GM13976 (cell line): ENCODE results near the gene RNF44.
"Not testable (repeated sequence)": the region's sequence is repeated elsewhere in the genome, so short reads cannot be mapped to it uniquely, and the experiment has no call there.

Experiments
- DNase-seq: peaks from one replicate; pipeline ENCODE4 v3.0.0; 2012; ENCODE audit warnings: low spot score
- CTCF ChIP-seq: IDR thresholded peaks from 2 replicates; pipeline ENCODE4 v1.5.1; 2012; ENCODE audit warnings: borderline replicate concordance, mild to moderate bottlenecking; ENCODE audit not compliant: insufficient read depth; ENCODE audit errors: extremely low read depth, missing control alignments, control extremely low read depth
- in situ Hi-C: fragments of 300-500 bp; cut with MboI; formaldehyde crosslinking; loops from one replicate; pipeline ENCODE4 v1.12.0; 2022; ENCODE audit warnings: low sequenced_read_pairs, mixed read lengths, inconsistent platforms; ENCODE audit not compliant: unreplicated experiment

RNF44 gene

GRCh38 chr5:176492431-176492830, 44.8 kb downstream of the RNF44 start:
- no peak for DNase-seq
- in situ Hi-C loops, result no loop called here
- no peak for TF ChIP-seq CTCF

GRCh38 chr5:176491901-176492300, 45.3 kb downstream of the RNF44 start:
- in situ Hi-C loops, result no loop called here
- TF ChIP-seq CTCF, result no peak
- no peak for DNase-seq

- in situ Hi-C loops, result no loop called here
- no peak for TF ChIP-seq CTCF
- no peak for DNase-seq
Observed at GRCh38 chr5:176491101-176491502, 46.1 kb downstream of the RNF44 start.

- no peak for DNase-seq
- in situ Hi-C loops, result no loop called here
- no peak for TF ChIP-seq CTCF
Observed at GRCh38 chr5:176490301-176490700, 46.9 kb downstream of the RNF44 start.

GRCh38 chr5:176489077-176489476, 48.1 kb downstream of the RNF44 start:
- in situ Hi-C loops, result no loop called here
- TF ChIP-seq CTCF, result no peak
- no peak for DNase-seq

GRCh38 chr5:176487160-176487559, 50.0 kb downstream of the RNF44 start:
- in situ Hi-C loops, DNase-seq: not testable (repeated sequence)

- no peak for TF ChIP-seq CTCF
- no peak for DNase-seq
- in situ Hi-C loops, result no loop called here
Observed at GRCh38 chr5:176486189-176486757, 50.9 kb downstream of the RNF44 start.
